ENCODE results near the gene KIF1B.

GRCh38 chr1:10242811-10243210 is 32.4 kb downstream of the KIF1B start:
- TF ChIP-seq POLR2AphosphoS5 (IDR thresholded peaks at IDR 0.05; ENCODE audit: low read depth, low read length) (no peak), POLR2A (IDR thresholded peaks at IDR 0.05; ENCODE audit: low read depth, low read length) (no peak), SPI1 (IDR thresholded peaks at IDR 0.05; ENCODE audit: low read depth, low read length) (no peak), TAF1 (IDR thresholded peaks at IDR 0.05; ENCODE audit: low read depth, low read length) (no peak), POU2F2 (IDR thresholded peaks at IDR 0.05; ENCODE audit: low read depth, low read length) (no peak)
